ENCODE results near the gene THSD7B.
"Not testable (repeated sequence)": the region's sequence is repeated elsewhere in the genome, so short reads cannot be mapped to it uniquely, and the experiment has no call there.

Gene THSD7B

GRCh38 chr2:137607722-137608318 is 842.5 kb downstream of the THSD7B start:
- no peak for DNase-seq

GRCh38 chr2:137638932-137639331 is 873.6 kb downstream of the THSD7B start:
- DNase-seq: no peak

- DNase-seq: no peak
Observed at GRCh38 chr2:137644731-137645130, 879.4 kb downstream of the THSD7B start.

GRCh38 chr2:137654046-137654445 is 888.7 kb downstream of the THSD7B start:
- DNase-seq: no peak

- DNase-seq: no peak
Observed at GRCh38 chr2:137655814-137656213, 890.5 kb downstream of the THSD7B start.

GRCh38 chr2:137658433-137658832 is 893.1 kb downstream of the THSD7B start:
- DNase-seq: no peak

- peak; percentile 79 for DNase-seq
Observed at GRCh38 chr2:137659616-137660015, 894.3 kb downstream of the THSD7B start.

GRCh38 chr2:137670111-137670510 is 904.8 kb downstream of the THSD7B start:
- DNase-seq: no peak

GRCh38 chr2:137672989-137673552 is 907.7 kb downstream of the THSD7B start:
- DNase-seq: no peak

GRCh38 chr2:137674991-137675390 is 909.6 kb downstream of the THSD7B start:
- no peak for DNase-seq

- peak; percentile 58 for DNase-seq
Observed at GRCh38 chr2:137675584-137676327, 910.4 kb downstream of the THSD7B start.

- no peak for DNase-seq
Observed at GRCh38 chr2:137676346-137676745, 911.0 kb downstream of the THSD7B start.

- peak; percentile 64 for DNase-seq
Observed at GRCh38 chr2:137677466-137677865, 912.1 kb downstream of the THSD7B start.

- DNase-seq: no peak
Observed at GRCh38 chr2:137689549-137689948, 924.2 kb downstream of the THSD7B start.

- no peak for DNase-seq
Observed at GRCh38 chr2:137693534-137693933, 928.2 kb downstream of the THSD7B start.

GRCh38 chr2:137696916-137697315 is 931.6 kb downstream of the THSD7B start:
- DNase-seq: no peak

GRCh38 chr2:137700250-137700649 is 934.9 kb downstream of the THSD7B start:
- DNase-seq: not testable (repeated sequence)

- no peak for DNase-seq
Observed at GRCh38 chr2:137700681-137701080, 935.3 kb downstream of the THSD7B start.

GRCh38 chr2:137705296-137705695 is 940.0 kb downstream of the THSD7B start:
- DNase-seq: peak; percentile 12

- peak; percentile 56 for DNase-seq
Observed at GRCh38 chr2:137706786-137707613, 941.7 kb downstream of the THSD7B start.

- DNase-seq: peak; percentile 84
Observed at GRCh38 chr2:137708311-137708710, 943.0 kb downstream of the THSD7B start.

GRCh38 chr2:137715731-137716191 is 950.4 kb downstream of the THSD7B start:
- no peak for DNase-seq

- no peak for DNase-seq
Observed at GRCh38 chr2:137718786-137719185, 953.4 kb downstream of the THSD7B start.

All from NCI-H2171 treated with DMSO at 0.1 percent for 48 hours (cell line).